ENCODE measurements around the gene ZYG11B. TPM values are rescaled to one million over a fixed set of nuclear protein-coding genes. Genes with fewer than 3 reads are reported as not detected.
A peak's percentile ranks its signal among the peaks of the same experiment; 100 is the strongest.

The ZYG11B gene
- total and polyA plus RNA-seq, 2 donors (not counting 1 experiment from before 2014, with no cell fraction given): 3.6 to 22.3 TPM

DNA sequence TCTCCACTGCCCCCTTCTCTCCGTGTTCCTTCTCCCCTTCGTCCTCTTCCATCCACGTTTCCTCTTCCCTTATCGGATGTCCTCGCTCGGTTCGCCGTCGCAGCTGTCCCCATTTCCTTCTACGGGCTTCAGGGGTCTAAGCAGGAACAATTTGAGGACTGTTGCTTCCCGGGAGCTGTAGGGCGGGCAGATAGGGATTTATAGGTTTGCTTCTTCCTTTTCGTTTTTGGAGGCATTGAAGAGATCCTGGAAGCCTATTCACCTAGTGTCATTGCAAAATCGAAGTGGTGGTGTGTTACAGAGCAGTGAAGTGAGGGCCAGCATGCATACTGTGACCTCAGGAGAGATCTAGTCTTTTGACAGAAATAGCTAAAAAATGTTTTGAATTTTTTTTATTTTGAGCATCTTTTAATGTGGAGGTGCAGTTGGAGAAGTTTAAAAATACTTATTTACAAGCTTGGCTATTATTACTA is 897 bp downstream of the ZYG11B start:
- intact Hi-C loops (cut with micrococcal nuclease): loop anchor here (5.0 kb wide), 2 partner anchors 585 to 1160 kb away; partner anchors contain the start of genes YIPF1 and ZFYVE9
- H3K27me3 ChIP-seq (replicated peaks in 1 of 4; ENCODE audit: control extremely low read depth in 1 of 4, control insufficient read depth in 3 of 4, insufficient read depth in 4 of 4, low read length in 3 of 4): no peaks in the 10 kb centered on the region
- WGBS (ENCODE audit: insufficient coverage): 4% methylated on average over 5 of the region's 14 CpGs
- ChIA-PET CTCF (interaction anchor here (0.8 to 1.3 kb wide), 3 partner anchors 11 to 24 kb away, joined by 3 to 6 read pairs (median 3); no protein-coding TSS in a partner anchor), POLR2A (interaction anchor here (1.2 to 1.3 kb wide), 2 partner anchors 24 to 174 kb away, joined by 3 read pairs; no protein-coding TSS in a partner anchor)
- H3K9me3 ChIP-seq (ENCODE audit: control extremely low read depth in 1 of 3, control insufficient read depth in 2 of 3, insufficient read depth in 1 of 3, low read length in 2 of 3): no peaks in the 10 kb centered on the region
- H4K20me1 ChIP-seq (ENCODE audit: control insufficient read depth, insufficient read depth, low read length, poor library complexity, severe bottlenecking): no peaks in the 10 kb centered on the region
- H3K9me3 Mint-ChIP-seq (ENCODE audit: insufficient read depth): no peaks in the 10 kb centered on the region
- H3K4me1 ChIP-seq (ENCODE audit: control insufficient read depth in 2 of 2, insufficient read depth in 2 of 2, low read length in 2 of 2): peaks cover 8 to 12% of the 10 kb centered on the region in 2 donors
- peak overlapping the region; percentile 87 for H2AFZ ChIP-seq (ENCODE audit: insufficient read depth, low read depth, low read length, poor library complexity, severe bottlenecking)
- peak overlapping the region; percentile 95 for H3K4me3 Mint-ChIP-seq
- peaks cover 38% of the 10 kb centered on the region for H3K4me1 Mint-ChIP-seq
- peaks cover 42% of the 10 kb centered on the region for H3K79me2 ChIP-seq (ENCODE audit: control insufficient read depth, insufficient read depth, low read length)
- peak overlapping the region; percentile 89 for H3K4me2 ChIP-seq (replicated peaks; ENCODE audit: low read depth, low read length, poor library complexity, severe bottlenecking)
- peak overlapping the region; percentile 87 for H3K27ac Mint-ChIP-seq
- H3K27me3 Mint-ChIP-seq: peaks cover 4% of the 10 kb centered on the region
- peak overlapping the region; percentile 85 for H3K9ac ChIP-seq (ENCODE audit: low read length)
- ATAC-seq (ENCODE audit: low read depth) (no peak), DNase-seq (no peak)
- peaks cover 0 to 2% of the 10 kb centered on the region in 2 experiments for H3K36me3 ChIP-seq (replicated peaks in 1 of 2; ENCODE audit: control extremely low read depth in 1 of 2, control insufficient read depth in 1 of 2, extremely low read depth in 1 of 2, insufficient read depth in 2 of 2, low read length in 1 of 2)
- H3K4me3 ChIP-seq (ENCODE audit: control extremely low read depth in 1 of 5, extremely low read depth in 1 of 5, insufficient read depth in 1 of 5, low read depth in 2 of 5, low read length in 4 of 5): peak overlapping the region; percentile 56 to 92 (median 76)
- H3K27ac ChIP-seq (ENCODE audit: low read length in 2 of 2): peak overlapping the region in 1 of 2 donors; percentile 66
- TF ChIP-seq, protein P1, sequence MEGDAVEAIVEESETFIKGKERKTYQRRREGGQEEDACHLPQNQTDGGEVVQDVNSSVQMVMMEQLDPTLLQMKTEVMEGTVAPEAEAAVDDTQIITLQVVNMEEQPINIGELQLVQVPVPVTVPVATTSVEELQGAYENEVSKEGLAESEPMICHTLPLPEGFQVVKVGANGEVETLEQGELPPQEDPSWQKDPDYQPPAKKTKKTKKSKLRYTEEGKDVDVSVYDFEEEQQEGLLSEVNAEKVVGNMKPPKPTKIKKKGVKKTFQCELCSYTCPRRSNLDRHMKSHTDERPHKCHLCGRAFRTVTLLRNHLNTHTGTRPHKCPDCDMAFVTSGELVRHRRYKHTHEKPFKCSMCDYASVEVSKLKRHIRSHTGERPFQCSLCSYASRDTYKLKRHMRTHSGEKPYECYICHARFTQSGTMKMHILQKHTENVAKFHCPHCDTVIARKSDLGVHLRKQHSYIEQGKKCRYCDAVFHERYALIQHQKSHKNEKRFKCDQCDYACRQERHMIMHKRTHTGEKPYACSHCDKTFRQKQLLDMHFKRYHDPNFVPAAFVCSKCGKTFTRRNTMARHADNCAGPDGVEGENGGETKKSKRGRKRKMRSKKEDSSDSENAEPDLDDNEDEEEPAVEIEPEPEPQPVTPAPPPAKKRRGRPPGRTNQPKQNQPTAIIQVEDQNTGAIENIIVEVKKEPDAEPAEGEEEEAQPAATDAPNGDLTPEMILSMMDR (IDR thresholded peaks at IDR 0.05): no peak
- TF ChIP-seq EZH2 (IDR thresholded peaks at IDR 0.05; ENCODE audit: borderline replicate concordance, insufficient read depth, low read depth, low read length, poor library complexity, severe bottlenecking): no peak

DNA sequence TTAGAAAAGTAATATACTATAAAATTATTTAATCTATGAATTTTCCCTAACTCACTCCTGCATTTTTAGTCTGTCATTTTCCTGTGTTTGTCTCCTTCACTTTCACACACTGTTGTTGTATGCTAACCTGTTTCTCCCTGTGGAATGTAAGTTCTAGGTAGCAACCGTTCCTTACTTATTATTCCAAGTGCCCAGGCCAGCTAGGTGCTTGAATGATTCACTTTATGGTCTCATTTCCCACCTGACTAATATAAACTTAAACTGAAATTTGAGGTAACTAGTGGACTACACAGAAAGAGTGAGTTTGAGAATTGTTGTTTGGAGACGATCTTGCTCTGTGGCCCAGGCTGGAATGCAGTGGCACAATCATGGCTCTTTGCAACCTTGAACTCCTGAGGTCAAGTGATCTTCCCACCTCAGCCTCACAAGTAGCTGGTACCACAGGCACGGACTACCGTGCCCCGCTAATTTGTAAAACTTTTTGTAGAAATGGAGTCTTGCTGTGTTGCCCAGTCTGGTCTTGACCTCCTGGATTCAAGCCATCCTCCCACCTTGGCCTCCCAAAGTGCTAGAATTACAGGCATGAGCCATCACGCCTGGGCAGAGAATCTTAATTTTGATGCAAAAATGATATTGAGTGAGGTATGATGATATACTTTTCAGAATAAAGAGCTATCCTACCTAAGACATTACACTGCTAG is 1.9 kb downstream of the ZYG11B start:
- CTCF ChIA-PET: interaction anchor here (0.8 to 1.4 kb wide), 4 partner anchors 10 to 42 kb away, joined by 3 to 4 read pairs (median 3); no protein-coding TSS in a partner anchor

More for the DNA sequence above, 1.9 kb downstream of the ZYG11B start:
- Mint-ChIP-seq H3K4me1 (peaks cover 38% of the 10 kb centered on the region), H3K4me3 (peak overlapping the region; percentile 95), H3K27me3 (peaks cover 2% of the 10 kb centered on the region), H3K27ac (no peak overlapping the region), H3K9me3 (ENCODE audit: insufficient read depth) (no peaks in the 10 kb centered on the region)
- no peak overlapping the region for H2AFZ ChIP-seq (ENCODE audit: insufficient read depth, low read depth, low read length, poor library complexity, severe bottlenecking)
- no peak overlapping the region for H3K4me2 ChIP-seq (replicated peaks; ENCODE audit: low read depth, low read length, poor library complexity, severe bottlenecking)
- WGBS (ENCODE audit: insufficient coverage): no CpG with 5 or more reads among the region's 6 CpGs
- no peaks in the 10 kb centered on the region for H3K27me3 ChIP-seq (replicated peaks in 1 of 4; ENCODE audit: control extremely low read depth in 1 of 4, control insufficient read depth in 3 of 4, insufficient read depth in 4 of 4, low read length in 3 of 4)
- intact Hi-C loops (cut with micrococcal nuclease): loop anchor here (5.0 kb wide), 2 partner anchors 586 to 1159 kb away; partner anchors contain the start of genes YIPF1 and ZFYVE9
- peaks cover 8 to 12% of the 10 kb centered on the region in 2 donors for H3K4me1 ChIP-seq (ENCODE audit: control insufficient read depth in 2 of 2, insufficient read depth in 2 of 2, low read length in 2 of 2)
- H3K79me2 ChIP-seq (ENCODE audit: control insufficient read depth, insufficient read depth, low read length): peaks cover 42% of the 10 kb centered on the region
- ATAC-seq (ENCODE audit: low read depth) (no peak), DNase-seq (no peak)
- H3K27ac ChIP-seq (ENCODE audit: low read length in 2 of 2): no peak overlapping the region
- H3K9me3 ChIP-seq (ENCODE audit: control extremely low read depth in 1 of 3, control insufficient read depth in 2 of 3, insufficient read depth in 1 of 3, low read length in 2 of 3): no peaks in the 10 kb centered on the region
- no peaks in the 10 kb centered on the region for H4K20me1 ChIP-seq (ENCODE audit: control insufficient read depth, insufficient read depth, low read length, poor library complexity, severe bottlenecking)
- no peak overlapping the region for H3K4me3 ChIP-seq (ENCODE audit: control extremely low read depth in 1 of 5, extremely low read depth in 1 of 5, insufficient read depth in 1 of 5, low read depth in 2 of 5, low read length in 4 of 5)
- no peak overlapping the region for H3K9ac ChIP-seq (ENCODE audit: low read length)
- POLR2A ChIA-PET: interaction anchor here (1.3 kb wide), 1 partner anchor 25 kb away, joined by 3 read pairs; no protein-coding TSS in a partner anchor
- H3K36me3 ChIP-seq (replicated peaks in 1 of 2; ENCODE audit: control extremely low read depth in 1 of 2, control insufficient read depth in 1 of 2, extremely low read depth in 1 of 2, insufficient read depth in 2 of 2, low read length in 1 of 2): peaks cover 0 to 2% of the 10 kb centered on the region in 2 experiments
- TF ChIP-seq EZH2 (IDR thresholded peaks at IDR 0.05; ENCODE audit: borderline replicate concordance, insufficient read depth, low read depth, low read length, poor library complexity, severe bottlenecking): no peak
- TF ChIP-seq, protein P1 (IDR thresholded peaks at IDR 0.05): no peak
